ENCODE data around the gene L2HGDH. TPM values are rescaled to one million over a fixed set of nuclear protein-coding genes. Genes with fewer than 3 reads are reported as not detected.

The L2HGDH gene
- polyA plus RNA-seq, 2 of the 4 experiments (the other 2 are of a cell fraction) = 14.5 to 18.1 TPM

DNA sequence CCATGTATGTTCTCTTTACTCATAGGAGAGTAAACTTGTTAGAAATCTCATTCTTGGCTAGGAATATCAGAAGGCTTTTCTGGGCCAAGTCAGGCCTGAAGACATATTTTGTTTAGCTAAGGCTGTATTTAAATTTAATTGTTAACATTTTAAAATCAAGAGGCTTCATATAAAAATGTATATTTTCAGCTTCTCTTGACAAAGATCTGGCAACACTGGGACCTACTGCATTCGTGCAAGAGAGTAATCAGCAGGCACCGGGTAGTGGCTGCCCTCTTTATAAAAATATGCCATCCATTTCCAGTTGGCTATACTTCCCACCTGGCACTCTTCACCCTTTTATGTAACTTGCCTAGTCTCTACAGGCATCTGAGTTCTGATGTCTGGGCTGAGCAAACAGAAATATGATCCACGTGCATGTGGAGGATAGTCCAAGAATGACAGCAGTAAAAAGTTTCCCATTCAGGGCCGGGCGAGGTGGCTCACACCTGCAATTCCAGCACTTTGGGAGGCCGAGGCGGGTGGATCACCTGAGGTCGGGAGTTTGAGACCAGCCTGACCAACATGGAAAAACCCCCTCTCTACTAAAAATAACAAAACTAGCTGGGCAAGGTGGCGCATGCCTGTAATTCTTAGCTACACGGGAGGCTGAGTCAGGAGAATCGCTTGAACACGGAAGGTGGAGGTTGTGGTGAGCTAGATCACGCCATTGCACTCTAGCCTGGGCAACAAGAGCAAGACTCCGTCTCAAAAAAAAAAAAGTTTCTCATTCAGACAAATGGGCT lies 78.7 kb downstream of the L2HGDH start:
- ChIA-PET POLR2A (no interaction called here), CTCF (no interaction called here)
- Histone ChIP-seq H3K4me3 (no peak overlapping the region), H3K4me1 (peaks cover 15% of the 10 kb centered on the region; the same call in 2 of the 3 replicates), H3K4me2 (no peak overlapping the region), H3K9me3 (peaks cover 4% of the 10 kb centered on the region; the same call in 1 of the 3 replicates), H3K27ac (no peak overlapping the region)
- 87% methylated on average over 14 of the region's 14 CpGs for WGBS (ENCODE audit: missing lambda C conversion rate)
- FAIRE-seq (no peak), ATAC-seq (no peak), DNase-seq (ENCODE audit: low read depth in 1 of 2, low spot score in 1 of 2) (no peak)
- TF ChIP-seq RNF2 (IDR thresholded peaks at IDR 0.05; ENCODE audit: borderline replicate concordance, low read depth) = no peak
- TF ChIP-seq TP53 (CRISPR knock-in tag; IDR thresholded peaks at IDR 0.05) = no peak
- TF ChIP-seq RCOR1 (IDR thresholded peaks at IDR 0.05; ENCODE audit: low read depth, low read length) = no peak
- TF ChIP-seq MAFK (IDR thresholded peaks at IDR 0.05; ENCODE audit: partially characterized antibody) = no peak
- TF ChIP-seq, protein P1, sequence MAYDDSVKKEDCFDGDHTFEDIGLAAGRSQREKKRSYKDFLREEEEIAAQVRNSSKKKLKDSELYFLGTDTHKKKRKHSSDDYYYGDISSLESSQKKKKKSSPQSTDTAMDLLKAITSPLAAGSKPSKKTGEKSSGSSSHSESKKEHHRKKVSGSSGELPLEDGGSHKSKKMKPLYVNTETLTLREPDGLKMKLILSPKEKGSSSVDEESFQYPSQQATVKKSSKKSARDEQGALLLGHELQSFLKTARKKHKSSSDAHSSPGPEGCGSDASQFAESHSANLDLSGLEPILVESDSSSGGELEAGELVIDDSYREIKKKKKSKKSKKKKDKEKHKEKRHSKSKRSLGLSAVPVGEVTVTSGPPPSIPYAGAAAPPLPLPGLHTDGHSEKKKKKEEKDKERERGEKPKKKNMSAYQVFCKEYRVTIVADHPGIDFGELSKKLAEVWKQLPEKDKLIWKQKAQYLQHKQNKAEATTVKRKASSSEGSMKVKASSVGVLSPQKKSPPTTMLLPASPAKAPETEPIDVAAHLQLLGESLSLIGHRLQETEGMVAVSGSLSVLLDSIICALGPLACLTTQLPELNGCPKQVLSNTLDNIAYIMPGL (CRISPR knock-in tag; IDR thresholded peaks at IDR 0.05; ENCODE audit: borderline replicate concordance) = no peak
- TF ChIP-seq POLR2A (IDR thresholded peaks at IDR 0.05; ENCODE audit: low read length) = no peak
- no peak for TF ChIP-seq USF2 (IDR thresholded peaks at IDR 0.05)
- no peak for TF ChIP-seq FOSB (CRISPR knock-in tag; IDR thresholded peaks at IDR 0.05)
- no peak for TF ChIP-seq HDAC2 (IDR thresholded peaks at IDR 0.05)

- no peak for FAIRE-seq
- TF ChIP-seq HDAC2 (IDR thresholded peaks at IDR 0.05) (no peak), SREBF2 (IDR thresholded peaks at IDR 0.05) (no peak), RNF2 (IDR thresholded peaks at IDR 0.05; ENCODE audit: borderline replicate concordance, low read depth) (no peak), JUN (IDR thresholded peaks at IDR 0.05) (no peak), TFCP2L1 (CRISPR knock-in tag; IDR thresholded peaks at IDR 0.05) (no peak), RAD21 (conservative IDR thresholded peaks at IDR 0.05 in 1 of 2, IDR thresholded peaks at IDR 0.05 in 1 of 2) (no peak), FOXS1 (CRISPR knock-in tag; IDR thresholded peaks at IDR 0.05) (no peak), CHD4 (IDR thresholded peaks at IDR 0.05; ENCODE audit: borderline replicate concordance) (no peak), NPAS2 (CRISPR knock-in tag; IDR thresholded peaks at IDR 0.05; ENCODE audit: borderline replicate concordance) (no peak), KDM5A (IDR thresholded peaks at IDR 0.05) (no peak), MYC (IDR thresholded peaks at IDR 0.05; ENCODE audit: borderline replicate concordance, low read length) (no peak), FOSL2 (IDR thresholded peaks at IDR 0.05) (no peak), FOSL2 (CRISPR knock-in tag; IDR thresholded peaks at IDR 0.05) (no peak)
- TF ChIP-seq, protein P2, sequence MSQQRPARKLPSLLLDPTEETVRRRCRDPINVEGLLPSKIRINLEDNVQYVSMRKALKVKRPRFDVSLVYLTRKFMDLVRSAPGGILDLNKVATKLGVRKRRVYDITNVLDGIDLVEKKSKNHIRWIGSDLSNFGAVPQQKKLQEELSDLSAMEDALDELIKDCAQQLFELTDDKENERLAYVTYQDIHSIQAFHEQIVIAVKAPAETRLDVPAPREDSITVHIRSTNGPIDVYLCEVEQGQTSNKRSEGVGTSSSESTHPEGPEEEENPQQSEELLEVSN (IDR thresholded peaks at IDR 0.05; ENCODE audit: borderline replicate concordance, low read depth) = no peak
- TF ChIP-seq, protein P3, sequence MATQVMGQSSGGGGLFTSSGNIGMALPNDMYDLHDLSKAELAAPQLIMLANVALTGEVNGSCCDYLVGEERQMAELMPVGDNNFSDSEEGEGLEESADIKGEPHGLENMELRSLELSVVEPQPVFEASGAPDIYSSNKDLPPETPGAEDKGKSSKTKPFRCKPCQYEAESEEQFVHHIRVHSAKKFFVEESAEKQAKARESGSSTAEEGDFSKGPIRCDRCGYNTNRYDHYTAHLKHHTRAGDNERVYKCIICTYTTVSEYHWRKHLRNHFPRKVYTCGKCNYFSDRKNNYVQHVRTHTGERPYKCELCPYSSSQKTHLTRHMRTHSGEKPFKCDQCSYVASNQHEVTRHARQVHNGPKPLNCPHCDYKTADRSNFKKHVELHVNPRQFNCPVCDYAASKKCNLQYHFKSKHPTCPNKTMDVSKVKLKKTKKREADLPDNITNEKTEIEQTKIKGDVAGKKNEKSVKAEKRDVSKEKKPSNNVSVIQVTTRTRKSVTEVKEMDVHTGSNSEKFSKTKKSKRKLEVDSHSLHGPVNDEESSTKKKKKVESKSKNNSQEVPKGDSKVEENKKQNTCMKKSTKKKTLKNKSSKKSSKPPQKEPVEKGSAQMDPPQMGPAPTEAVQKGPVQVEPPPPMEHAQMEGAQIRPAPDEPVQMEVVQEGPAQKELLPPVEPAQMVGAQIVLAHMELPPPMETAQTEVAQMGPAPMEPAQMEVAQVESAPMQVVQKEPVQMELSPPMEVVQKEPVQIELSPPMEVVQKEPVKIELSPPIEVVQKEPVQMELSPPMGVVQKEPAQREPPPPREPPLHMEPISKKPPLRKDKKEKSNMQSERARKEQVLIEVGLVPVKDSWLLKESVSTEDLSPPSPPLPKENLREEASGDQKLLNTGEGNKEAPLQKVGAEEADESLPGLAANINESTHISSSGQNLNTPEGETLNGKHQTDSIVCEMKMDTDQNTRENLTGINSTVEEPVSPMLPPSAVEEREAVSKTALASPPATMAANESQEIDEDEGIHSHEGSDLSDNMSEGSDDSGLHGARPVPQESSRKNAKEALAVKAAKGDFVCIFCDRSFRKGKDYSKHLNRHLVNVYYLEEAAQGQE (IDR thresholded peaks at IDR 0.05) = no peak
Measured at GRCh38 chr14:50232276-50232642, 79.8 kb downstream of the L2HGDH start.

More at GRCh38 chr14:50232276-50232642, 79.8 kb downstream of the L2HGDH start:
- peaks cover 4% of the 10 kb centered on the region; the same call in 1 of the 3 replicates for H3K9me3 ChIP-seq
- H3K27ac ChIP-seq = peak overlapping the region; percentile 95 to 98
- ATAC-seq = peak; percentile 30 to 45; a peak in 4 of 6 replicates
- no peak for DNase-seq (ENCODE audit: low read depth in 1 of 2, low spot score in 1 of 2)
- ChIA-PET CTCF (no interaction called here), POLR2A (interaction anchor here (1.2 kb wide), 1 partner anchor 370 kb away, joined by 4 read pairs; no protein-coding TSS in a partner anchor)
- peaks cover 15% of the 10 kb centered on the region; the same call in 2 of the 3 replicates for H3K4me1 ChIP-seq
- 42% methylated on average over 13 of the region's 13 CpGs for WGBS (ENCODE audit: missing lambda C conversion rate)
- peak overlapping the region; percentile 90 for H3K4me3 ChIP-seq
- H3K4me2 ChIP-seq = peak overlapping the region; percentile 87
